T-helper 2 cell treated with Interferon-gamma antibody and Interleukin-4, amounts not matched to agents 5 μg/mL and 100 μg/mL, for 36 hours (primary cell): ENCODE data around the gene FAM13A.
A peak's percentile ranks its signal among the peaks of the same experiment; 100 is the strongest.

ENCODE experiments used
- DNase-seq: peaks from one replicate; pipeline ENCODE4 v3.0.0; 2021; ENCODE audit warnings: low spot score
- H3K27ac Mint-ChIP-seq: one replicate; pipeline ENCODE4 v1.8.0; 2021; ENCODE audit warnings: mild to moderate bottlenecking, mixed read lengths
- H3K27me3 Mint-ChIP-seq: one replicate; pipeline ENCODE4 v1.8.0; 2021; ENCODE audit warnings: low read depth, mixed read lengths
- H3K36me3 Mint-ChIP-seq: one replicate; pipeline ENCODE4 v1.8.0; 2021; ENCODE audit warnings: low read depth, mixed read lengths
- H3K4me1 Mint-ChIP-seq: one replicate; pipeline ENCODE4 v1.8.0; 2021; ENCODE audit warnings: low read depth, mixed read lengths
- H3K4me3 Mint-ChIP-seq: one replicate; pipeline ENCODE4 v1.8.0; 2022; ENCODE audit warnings: mild to moderate bottlenecking, moderate library complexity, mixed read lengths
- H3K9me3 Mint-ChIP-seq: one replicate; pipeline ENCODE4 v1.8.0; 2021; ENCODE audit warnings: mixed read lengths

The FAM13A gene

DNA sequence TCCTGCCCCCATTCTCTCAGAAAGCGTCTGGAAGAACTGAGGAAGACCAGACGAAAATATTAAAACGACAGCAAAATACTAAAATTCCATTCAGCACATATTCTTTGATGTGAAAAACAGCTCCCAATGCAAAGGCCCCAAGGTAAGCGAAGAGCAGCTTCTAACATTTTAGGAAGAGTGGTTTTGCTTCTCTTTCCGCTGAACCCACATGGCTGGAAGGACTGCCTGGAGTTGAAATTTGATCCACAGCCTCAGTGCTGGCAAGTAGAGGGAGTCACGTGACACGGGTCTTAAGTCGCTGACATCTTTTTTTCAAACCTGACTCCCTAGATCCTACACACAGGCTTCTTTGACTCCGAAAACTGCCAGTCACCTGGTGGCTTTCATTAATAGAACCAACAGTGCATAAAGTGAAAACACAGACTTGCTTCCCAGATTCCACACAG, at the start of gene FAM13A:
TSS of gene FAM13A (minus strand) at position 233 of the 446 bp plus-strand sequence. CDS start at position 12, 221 bp downstream.
- Mint-ChIP-seq H3K4me3 (no peak within 1 kb of the TSS), H3K27me3 (peaks cover 2% of the 10 kb centered on the region)
- no peak for DNase-seq

GRCh38 chr4:89105726-89106125, 48.7 kb upstream of the FAM13A start:
- no peaks in the 10 kb centered on the region for H3K9me3 Mint-ChIP-seq
- H3K4me1 Mint-ChIP-seq, result peaks cover 7% of the 10 kb centered on the region
- no peak for DNase-seq
- H3K36me3 Mint-ChIP-seq, result no peaks in the 10 kb centered on the region
- peaks cover 16% of the 10 kb centered on the region for H3K27me3 Mint-ChIP-seq
- no peak overlapping the region for H3K4me3 Mint-ChIP-seq
- H3K27ac Mint-ChIP-seq, result no peak overlapping the region

More for the DNA sequence above, at the start of gene FAM13A:
- Mint-ChIP-seq H3K9me3 (peaks cover 15% of the 10 kb centered on the region), H3K4me1 (peaks cover 2% of the 10 kb centered on the region), H3K36me3 (no peaks in the 10 kb centered on the region), H3K27ac (no peak within 1 kb of the TSS)

DNA sequence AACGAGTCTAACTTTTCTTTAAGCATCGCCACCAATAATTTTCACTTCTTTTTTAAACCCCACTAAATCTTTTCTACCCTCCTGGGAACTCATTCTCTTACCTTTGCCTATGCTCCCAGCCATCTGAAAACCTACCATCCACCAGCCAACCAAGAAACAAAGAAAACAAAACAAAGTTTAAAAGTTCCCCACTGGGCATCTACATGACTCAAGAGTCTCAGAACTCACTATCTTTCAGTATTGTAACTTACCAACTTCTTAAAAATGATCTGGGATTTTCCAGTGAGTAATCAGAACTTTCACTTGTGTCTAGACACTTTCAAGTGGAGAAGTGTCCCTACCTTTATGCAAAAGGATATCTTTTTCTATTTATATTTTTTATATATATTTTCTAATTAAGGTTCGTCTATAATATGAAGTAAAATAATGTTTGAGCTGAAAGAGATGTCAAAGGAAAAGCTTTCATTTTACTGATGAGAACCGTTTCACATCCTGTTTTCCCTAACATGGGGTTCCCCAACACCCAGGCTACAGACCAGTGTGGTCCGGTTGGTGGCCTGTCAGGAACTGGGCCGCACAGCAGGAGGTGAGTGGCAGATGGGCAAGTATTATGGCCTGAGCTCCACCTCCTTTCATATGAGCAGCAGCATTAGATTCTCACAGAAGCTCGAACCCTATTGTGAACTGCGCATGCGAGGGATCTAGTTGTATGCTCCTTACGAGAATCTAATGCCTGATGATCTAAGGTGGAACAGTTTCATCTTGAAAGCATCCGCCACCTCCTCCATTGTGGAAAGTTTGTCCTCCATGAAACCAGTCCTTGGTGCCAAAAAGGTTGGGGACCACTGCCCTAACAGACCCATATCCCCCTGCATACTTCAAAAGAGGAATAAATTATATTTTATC, 44.5 kb upstream of the FAM13A start:
- no peak overlapping the region for H3K27ac Mint-ChIP-seq

DNA sequence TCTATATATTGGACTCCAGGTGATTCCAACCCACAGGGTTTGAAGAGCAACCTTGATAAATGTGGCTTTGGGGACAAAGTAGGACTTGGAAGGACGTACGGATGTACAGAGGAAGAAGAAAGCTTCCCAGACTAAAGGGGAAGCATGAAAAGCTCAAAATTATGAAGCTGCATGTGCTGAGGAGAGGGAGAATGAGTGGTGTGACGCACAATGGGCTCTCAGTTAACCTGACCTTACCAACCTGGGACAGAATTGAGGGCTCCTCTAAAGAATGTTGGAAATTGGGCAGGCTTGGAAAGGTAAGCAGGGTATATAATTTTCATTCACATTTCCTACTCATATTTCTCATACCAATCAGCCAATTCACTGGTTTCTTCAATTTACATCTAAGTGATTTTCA, 43.9 kb upstream of the FAM13A start:
- DNase-seq, result no peak
- H3K9me3 Mint-ChIP-seq, result no peaks in the 10 kb centered on the region
- peaks cover 3% of the 10 kb centered on the region for H3K27me3 Mint-ChIP-seq
- H3K36me3 Mint-ChIP-seq, result no peaks in the 10 kb centered on the region
- H3K27ac Mint-ChIP-seq, result no peak overlapping the region
- peaks cover 3% of the 10 kb centered on the region for H3K4me1 Mint-ChIP-seq
- H3K4me3 Mint-ChIP-seq, result no peak overlapping the region

More for the DNA sequence above, 44.5 kb upstream of the FAM13A start:
- Mint-ChIP-seq H3K4me1 (peaks cover 3% of the 10 kb centered on the region), H3K36me3 (no peaks in the 10 kb centered on the region), H3K9me3 (no peaks in the 10 kb centered on the region), H3K4me3 (no peak overlapping the region), H3K27me3 (peaks cover 3% of the 10 kb centered on the region)
- DNase-seq, result no peak

DNA sequence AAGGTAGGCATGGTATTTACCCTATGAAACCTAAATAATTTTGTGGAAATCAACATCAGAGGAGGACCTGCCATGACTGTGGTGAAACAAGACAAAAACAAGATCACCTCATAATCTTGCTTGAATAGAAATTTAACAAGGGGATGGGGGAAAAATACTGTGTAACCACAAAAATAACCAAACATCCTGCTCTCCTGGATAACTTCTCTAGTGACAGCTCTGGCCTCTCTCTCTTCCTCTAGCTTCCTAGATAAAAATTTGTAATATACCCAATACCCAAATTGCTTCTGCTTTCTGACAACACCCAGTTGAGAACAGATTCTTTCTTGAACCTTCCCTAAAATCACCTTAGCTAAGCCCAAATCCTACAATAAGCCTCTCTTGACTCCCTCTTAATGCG, 42.5 kb upstream of the FAM13A start:
- no peak for DNase-seq
- no peaks in the 10 kb centered on the region for H3K36me3 Mint-ChIP-seq
- H3K9me3 Mint-ChIP-seq, result no peaks in the 10 kb centered on the region
- H3K4me1 Mint-ChIP-seq, result peaks cover 3% of the 10 kb centered on the region
- no peak overlapping the region for H3K27ac Mint-ChIP-seq
- no peak overlapping the region for H3K4me3 Mint-ChIP-seq
- peaks cover 3% of the 10 kb centered on the region for H3K27me3 Mint-ChIP-seq

DNA sequence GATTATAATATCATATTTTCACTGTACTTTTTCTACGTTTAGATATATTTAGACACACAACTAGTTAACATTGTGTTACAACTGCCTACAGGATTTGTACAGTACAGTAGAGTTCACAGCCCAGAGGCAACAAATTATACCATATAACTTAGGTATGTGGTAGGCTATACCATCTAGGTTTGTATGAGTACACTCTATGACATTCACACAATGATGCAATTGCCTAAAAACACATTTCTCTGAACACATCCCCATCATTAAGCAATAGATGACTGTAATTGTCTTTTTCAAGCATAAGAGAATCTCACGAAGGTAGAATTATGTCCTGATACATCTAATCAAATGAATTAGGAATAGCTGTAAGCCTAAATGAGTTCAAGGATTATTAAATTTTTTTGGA, 42.0 kb upstream of the FAM13A start:
- H3K4me1 Mint-ChIP-seq, result peaks cover 3% of the 10 kb centered on the region
- no peak overlapping the region for H3K27ac Mint-ChIP-seq
- peaks cover 3% of the 10 kb centered on the region for H3K27me3 Mint-ChIP-seq
- no peaks in the 10 kb centered on the region for H3K36me3 Mint-ChIP-seq
- H3K4me3 Mint-ChIP-seq, result no peak overlapping the region
- no peaks in the 10 kb centered on the region for H3K9me3 Mint-ChIP-seq
- no peak for DNase-seq

GRCh38 chr4:89078300-89078699, 21.3 kb upstream of the FAM13A start:
- Mint-ChIP-seq H3K9me3 (peaks cover 19% of the 10 kb centered on the region), H3K36me3 (no peaks in the 10 kb centered on the region), H3K4me3 (no peak overlapping the region), H3K27me3 (no peaks in the 10 kb centered on the region), H3K4me1 (peaks cover 3% of the 10 kb centered on the region), H3K27ac (no peak overlapping the region)
- no peak for DNase-seq

- H3K27ac Mint-ChIP-seq, result no peak overlapping the region
- H3K27me3 Mint-ChIP-seq, result no peaks in the 10 kb centered on the region
- no peaks in the 10 kb centered on the region for H3K36me3 Mint-ChIP-seq
- no peak overlapping the region for H3K4me3 Mint-ChIP-seq
- peaks cover 19% of the 10 kb centered on the region for H3K9me3 Mint-ChIP-seq
- no peak for DNase-seq
- peaks cover 3% of the 10 kb centered on the region for H3K4me1 Mint-ChIP-seq
Measured at GRCh38 chr4:89077761-89078160, 20.8 kb upstream of the FAM13A start.

GRCh38 chr4:89072921-89073320, 15.9 kb upstream of the FAM13A start:
- H3K9me3 Mint-ChIP-seq, result peaks cover 4% of the 10 kb centered on the region

DNA sequence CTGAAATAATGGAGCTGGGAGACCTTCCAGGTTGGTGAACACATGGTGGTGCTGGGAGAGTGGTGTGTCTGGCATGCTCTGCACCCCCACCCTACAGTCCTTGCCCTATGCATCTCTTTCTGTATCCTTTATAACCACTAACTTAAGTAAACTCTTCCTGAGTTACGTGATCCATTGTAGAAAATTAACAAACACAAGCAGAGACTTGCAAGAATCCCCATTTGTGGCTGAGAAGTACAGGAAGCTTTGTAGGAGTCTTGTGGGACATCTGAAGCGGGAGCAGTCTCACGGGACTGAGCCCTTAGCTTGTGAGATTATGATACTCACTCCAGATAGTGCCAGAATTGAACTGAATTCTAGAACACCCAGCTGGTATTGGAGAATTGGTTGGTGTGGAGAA, 14.3 kb upstream of the FAM13A start:
- Mint-ChIP-seq H3K27me3 (peaks cover 3% of the 10 kb centered on the region), H3K27ac (no peak overlapping the region), H3K36me3 (no peaks in the 10 kb centered on the region), H3K4me3 (no peak overlapping the region), H3K4me1 (peaks cover 2% of the 10 kb centered on the region), H3K9me3 (no peaks in the 10 kb centered on the region)
- no peak for DNase-seq

More at GRCh38 chr4:89072921-89073320, 15.9 kb upstream of the FAM13A start:
- Mint-ChIP-seq H3K4me3 (no peak overlapping the region), H3K36me3 (no peaks in the 10 kb centered on the region), H3K4me1 (peaks cover 2% of the 10 kb centered on the region), H3K27ac (no peak overlapping the region), H3K27me3 (peaks cover 3% of the 10 kb centered on the region)
- no peak for DNase-seq

- H3K27me3 Mint-ChIP-seq, result peaks cover 3% of the 10 kb centered on the region
- no peak overlapping the region for H3K4me3 Mint-ChIP-seq
- H3K27ac Mint-ChIP-seq, result no peak overlapping the region
- DNase-seq, result no peak
- peaks cover 2% of the 10 kb centered on the region for H3K4me1 Mint-ChIP-seq
- H3K9me3 Mint-ChIP-seq, result no peaks in the 10 kb centered on the region
- no peaks in the 10 kb centered on the region for H3K36me3 Mint-ChIP-seq
Measured at GRCh38 chr4:89070041-89070440, 13.1 kb upstream of the FAM13A start.

DNA sequence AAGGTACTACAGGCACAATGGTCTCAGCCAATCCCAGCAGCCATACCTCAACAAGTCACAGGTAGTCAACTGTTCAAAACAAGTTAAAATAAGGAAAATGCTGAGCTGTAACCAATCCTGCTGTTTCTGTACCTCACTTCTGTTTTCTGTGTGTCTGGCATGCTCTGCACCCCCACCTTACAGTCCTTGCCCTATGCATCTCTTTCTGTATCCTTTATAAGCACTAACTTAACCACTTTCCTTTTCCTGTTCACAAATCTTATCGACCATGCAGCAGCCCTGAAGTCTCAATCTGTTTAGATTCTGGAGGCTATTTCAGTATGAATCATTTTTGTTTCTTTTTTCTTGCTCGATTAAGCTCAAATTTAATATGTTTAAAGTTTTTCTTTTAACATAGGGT, 12.5 kb upstream of the FAM13A start:
- no peaks in the 10 kb centered on the region for H3K36me3 Mint-ChIP-seq
- H3K9me3 Mint-ChIP-seq, result peaks cover 4% of the 10 kb centered on the region
- H3K4me1 Mint-ChIP-seq, result peaks cover 2% of the 10 kb centered on the region
- peaks cover 3% of the 10 kb centered on the region for H3K27me3 Mint-ChIP-seq
- no peak overlapping the region for H3K4me3 Mint-ChIP-seq
- no peak for DNase-seq
- H3K27ac Mint-ChIP-seq, result peak overlapping the region; percentile 67

DNA sequence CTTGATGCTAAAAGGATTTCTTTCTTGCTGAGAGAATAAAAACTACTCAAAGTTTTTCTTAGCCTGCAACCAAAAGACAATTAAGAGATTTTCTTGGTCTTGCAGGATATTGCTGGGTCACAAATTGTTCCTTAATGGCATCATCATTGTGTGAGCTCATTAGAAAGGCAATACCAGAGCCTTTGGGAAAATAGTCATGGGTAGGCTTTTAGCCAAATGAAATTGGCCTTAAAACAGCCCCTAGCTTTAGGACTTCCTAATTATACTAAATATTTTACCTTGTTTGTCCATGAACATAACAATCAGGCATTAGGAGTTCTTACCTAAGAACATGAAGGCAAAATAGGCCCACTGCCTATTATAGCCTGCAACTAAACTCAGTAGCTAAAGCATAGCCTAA, 10.4 kb upstream of the FAM13A start:
- H3K4me3 Mint-ChIP-seq, result no peak overlapping the region
- DNase-seq, result no peak
- H3K9me3 Mint-ChIP-seq, result peaks cover 5% of the 10 kb centered on the region
- H3K27ac Mint-ChIP-seq, result no peak overlapping the region
- H3K4me1 Mint-ChIP-seq, result peaks cover 2% of the 10 kb centered on the region
- peaks cover 3% of the 10 kb centered on the region for H3K27me3 Mint-ChIP-seq
- no peaks in the 10 kb centered on the region for H3K36me3 Mint-ChIP-seq

DNA sequence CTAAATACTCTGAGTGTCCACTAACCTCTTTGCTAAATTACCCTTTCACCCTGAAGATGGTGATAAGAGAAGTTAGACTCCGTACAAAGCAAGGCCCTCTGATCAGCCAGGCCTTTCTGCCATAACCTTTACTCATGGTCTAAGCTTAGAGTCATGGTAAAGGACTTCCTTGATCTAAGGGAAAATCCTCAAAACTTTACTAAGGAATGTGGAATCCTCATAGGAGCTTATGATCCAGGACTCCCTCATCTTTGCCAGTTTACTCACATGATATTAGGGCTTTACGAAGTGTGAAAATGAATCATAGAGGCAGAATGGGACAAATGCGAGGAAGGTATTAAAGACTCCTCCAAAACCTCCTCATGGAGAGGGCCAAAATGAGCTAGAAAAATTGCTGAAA, 7.9 kb upstream of the FAM13A start:
- Mint-ChIP-seq H3K4me3 (no peak overlapping the region), H3K27ac (no peak overlapping the region), H3K27me3 (no peaks in the 10 kb centered on the region), H3K9me3 (peaks cover 25% of the 10 kb centered on the region), H3K36me3 (no peaks in the 10 kb centered on the region), H3K4me1 (peaks cover 2% of the 10 kb centered on the region)
- no peak for DNase-seq
